K562 (cell line): ENCODE measurements around the gene ZBTB20. TPM values are rescaled to one million over a fixed set of nuclear protein-coding genes. Genes with fewer than 3 reads are reported as not detected.
A peak's percentile ranks its signal among the peaks of the same experiment; 100 is the strongest.

Experiments used
- RAD21 ChIP-seq, 2 experiments: fragments of 250-450 bp in 1 of 2; fragments of 450-650 bp in 1 of 2; sonication (Bioruptor Pico) in 1 of 2; formaldehyde crosslinking in 1 of 2; IDR thresholded peaks in 1 of 2; conservative IDR thresholded peaks in 1 of 2; 2 replicates each; pipeline versions ENCODE4 v1.4.0 to v1.8.0; 2020 to 2022; ENCODE audit warnings: mild to moderate bottlenecking in 2 of 2, moderate library complexity in 1 of 2
- polyA plus RNA-seq, 8 experiments: library from polyadenylated mRNA; depleted of rRNA in 4 of 8; stranded (reverse) in 5 of 8; unstranded in 3 of 8; fragments of >200 nt; fragmentation: Nextera tagmentation in 2 of 8; fragmentation: Illumina TruSeq in 1 of 8; extraction: Ambion mirVana in 2 of 8; extraction: Trizol in 1 of 8; gene quantifications; 2 replicates each; pipeline versions ENCODE4 v1.2.1 to v1.2.3, GENCODE V29; 2011 to 2014; ENCODE audit warnings: inconsistent platforms in 1 of 8, missing spikeins in 1 of 8
- total RNA-seq, 7 experiments: library from RNA; depleted of rRNA in 6 of 7; stranded (reverse); fragments of >200 nt in 6 of 7; fragmentation: Illumina TruSeq in 2 of 7; extraction: Trizol in 2 of 7; gene quantifications; 2 replicates each; pipeline versions ENCODE4 v1.2.1 to v1.2.3, GENCODE V29; 2011 to 2021; ENCODE audit warnings: low replicate concordance in 1 of 7
- TF ChIP-seq, protein P1 (sequence below), 2 experiments: fragments of 450-650 bp; formaldehyde crosslinking in 1 of 2; IDR thresholded peaks; 2 replicates each; pipeline versions ENCODE4 v1.4.0 to v1.6.1; 2014 to 2020; ENCODE audit warnings: mild to moderate bottlenecking in 2 of 2, borderline replicate concordance in 1 of 2, low read depth in 1 of 2

Gene ZBTB20
- total and polyA plus RNA-seq, 9 of the 15 experiments (the other 6 are each of a cell fraction or from before 2014, with no cell fraction given): 0.17 to 1.7 (median 0.45) TPM

DNA sequence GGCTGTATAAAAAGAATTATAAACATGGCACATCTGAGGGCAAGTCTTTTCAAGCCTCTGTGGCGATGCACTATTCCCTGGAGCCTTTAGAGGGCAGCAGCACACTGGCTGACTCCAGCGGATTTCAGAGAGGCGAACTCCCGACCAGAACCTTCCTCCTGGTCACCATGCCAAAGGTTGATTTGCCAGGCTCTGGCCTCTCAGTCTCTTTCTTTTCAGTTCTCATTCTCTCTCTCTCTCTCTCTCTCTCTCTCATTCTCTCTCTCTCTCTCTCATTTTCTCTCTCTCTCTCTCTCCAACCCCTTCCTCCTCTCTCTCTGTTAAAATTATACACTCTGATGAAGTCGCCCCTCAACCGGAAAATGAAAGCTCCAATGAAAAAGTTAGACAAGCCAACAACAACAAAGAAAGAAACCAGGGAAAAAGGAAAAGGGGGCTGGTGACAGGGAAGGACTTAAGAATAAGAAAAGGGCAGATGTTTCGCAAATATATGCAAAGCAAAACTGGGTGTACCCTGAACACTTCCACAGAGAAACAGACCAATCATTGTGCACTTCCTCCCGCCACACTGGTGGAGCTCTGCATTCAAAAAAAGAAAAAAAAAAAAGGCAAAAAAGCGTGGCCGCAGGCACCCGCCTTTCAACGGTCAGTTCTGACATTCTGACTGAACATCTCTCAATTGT is 763.1 kb downstream of the ZBTB20 start (continued):
- TF ChIP-seq, protein P1, sequence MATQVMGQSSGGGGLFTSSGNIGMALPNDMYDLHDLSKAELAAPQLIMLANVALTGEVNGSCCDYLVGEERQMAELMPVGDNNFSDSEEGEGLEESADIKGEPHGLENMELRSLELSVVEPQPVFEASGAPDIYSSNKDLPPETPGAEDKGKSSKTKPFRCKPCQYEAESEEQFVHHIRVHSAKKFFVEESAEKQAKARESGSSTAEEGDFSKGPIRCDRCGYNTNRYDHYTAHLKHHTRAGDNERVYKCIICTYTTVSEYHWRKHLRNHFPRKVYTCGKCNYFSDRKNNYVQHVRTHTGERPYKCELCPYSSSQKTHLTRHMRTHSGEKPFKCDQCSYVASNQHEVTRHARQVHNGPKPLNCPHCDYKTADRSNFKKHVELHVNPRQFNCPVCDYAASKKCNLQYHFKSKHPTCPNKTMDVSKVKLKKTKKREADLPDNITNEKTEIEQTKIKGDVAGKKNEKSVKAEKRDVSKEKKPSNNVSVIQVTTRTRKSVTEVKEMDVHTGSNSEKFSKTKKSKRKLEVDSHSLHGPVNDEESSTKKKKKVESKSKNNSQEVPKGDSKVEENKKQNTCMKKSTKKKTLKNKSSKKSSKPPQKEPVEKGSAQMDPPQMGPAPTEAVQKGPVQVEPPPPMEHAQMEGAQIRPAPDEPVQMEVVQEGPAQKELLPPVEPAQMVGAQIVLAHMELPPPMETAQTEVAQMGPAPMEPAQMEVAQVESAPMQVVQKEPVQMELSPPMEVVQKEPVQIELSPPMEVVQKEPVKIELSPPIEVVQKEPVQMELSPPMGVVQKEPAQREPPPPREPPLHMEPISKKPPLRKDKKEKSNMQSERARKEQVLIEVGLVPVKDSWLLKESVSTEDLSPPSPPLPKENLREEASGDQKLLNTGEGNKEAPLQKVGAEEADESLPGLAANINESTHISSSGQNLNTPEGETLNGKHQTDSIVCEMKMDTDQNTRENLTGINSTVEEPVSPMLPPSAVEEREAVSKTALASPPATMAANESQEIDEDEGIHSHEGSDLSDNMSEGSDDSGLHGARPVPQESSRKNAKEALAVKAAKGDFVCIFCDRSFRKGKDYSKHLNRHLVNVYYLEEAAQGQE (IDR thresholded peaks at IDR 0.05; ENCODE audit: borderline replicate concordance): peak; percentile 6; the same call in 1 of the 2 replicates
- TF ChIP-seq, protein P1 (CRISPR knock-in tag; IDR thresholded peaks at IDR 0.05; ENCODE audit: low read depth): no peak
- peak; percentile 36 to 66 for TF ChIP-seq RAD21 (CRISPR knock-in tag; conservative IDR thresholded peaks at IDR 0.05 in 1 of 2, IDR thresholded peaks at IDR 0.05 in 1 of 2)
